A549 (cell line): ENCODE results near the gene SALL1.

ENCODE experiments used
- JUN ChIP-seq, 2 experiments: fragments of >200 bp; sonication (Bioruptor Twin); formaldehyde crosslinking; IDR thresholded peaks; 2 replicates in 1 of 2; 3 replicates in 1 of 2; pipeline ENCODE4 v1.6.1; 2016 to 2017
- MAX ChIP-seq: IDR thresholded peaks from 2 replicates; pipeline ENCODE4 v1.6.1; 2012
- MAZ ChIP-seq: fragments of 150-350 bp; IDR thresholded peaks from 2 replicates; pipeline ENCODE4 v1.6.1; 2014; ENCODE audit warnings: antibody characterized with exemption, low read depth, low read length, borderline replicate concordance
- MYC ChIP-seq: IDR thresholded peaks from 2 replicates; pipeline ENCODE4 v1.6.1; 2012; ENCODE audit warnings: mild to moderate bottlenecking, inconsistent platforms, low read length, improper control_type of control experiment, borderline replicate concordance
- TF ChIP-seq, protein P1 (sequence below): fragments of >200 bp; sonication (Bioruptor Twin); formaldehyde crosslinking; IDR thresholded peaks from 3 replicates; pipeline ENCODE4 v1.5.1; 2016
- TF ChIP-seq, protein P2 (sequence below): fragments of 200-600 bp; sonication (generic); IDR thresholded peaks from 2 replicates; pipeline ENCODE4 v1.6.1; 2016; ENCODE audit warnings: antibody characterized with exemption, mild to moderate bottlenecking, moderate library complexity

DNA sequence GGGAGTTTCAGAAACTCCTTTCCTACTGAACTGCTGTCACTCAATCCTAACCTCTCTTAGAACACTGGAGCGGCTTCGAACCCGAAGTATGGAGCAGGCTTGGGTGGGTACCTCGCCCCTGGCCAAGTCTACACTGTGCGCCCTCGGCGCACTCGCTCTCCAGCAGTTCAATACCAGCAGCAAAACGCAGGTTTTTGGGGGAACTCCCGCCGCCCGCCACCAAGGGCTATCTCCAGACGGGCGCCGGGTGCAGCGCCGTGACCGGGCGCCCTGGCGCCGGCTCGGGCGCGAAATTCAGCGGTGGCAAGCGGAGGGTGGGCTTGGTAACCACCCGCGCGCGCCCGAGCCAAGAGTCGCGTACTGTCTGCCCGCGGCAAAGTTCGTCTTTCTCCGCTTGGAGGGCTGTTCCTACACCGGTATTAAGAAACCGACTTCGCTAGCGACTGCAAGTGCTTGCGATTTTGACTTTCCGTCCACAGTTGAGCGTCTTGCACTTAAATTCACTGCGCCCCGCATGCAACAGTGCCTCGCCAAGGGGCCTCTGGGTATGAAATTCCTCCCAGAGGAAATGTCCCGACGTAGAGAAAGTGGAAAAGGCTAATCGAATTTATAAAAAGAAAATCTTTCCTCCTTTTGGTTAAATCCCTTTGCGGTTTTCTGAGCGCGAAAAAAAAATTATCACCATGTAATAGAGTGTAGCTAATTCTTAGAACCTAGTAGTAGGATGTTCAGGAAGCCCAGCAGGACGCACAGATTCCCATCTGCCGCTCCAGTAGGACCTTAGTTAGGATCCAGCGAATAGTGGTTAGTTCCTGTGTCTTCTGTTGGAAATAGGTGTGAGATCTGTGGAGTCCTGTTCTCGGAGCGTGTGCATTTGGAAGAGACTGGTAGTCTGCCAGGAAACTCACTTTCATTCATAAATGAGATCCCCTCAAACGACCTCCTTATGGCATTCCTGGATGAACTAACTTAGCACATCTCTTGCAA, 5.0 kb upstream of the SALL1 start:
- TF ChIP-seq, protein P1, sequence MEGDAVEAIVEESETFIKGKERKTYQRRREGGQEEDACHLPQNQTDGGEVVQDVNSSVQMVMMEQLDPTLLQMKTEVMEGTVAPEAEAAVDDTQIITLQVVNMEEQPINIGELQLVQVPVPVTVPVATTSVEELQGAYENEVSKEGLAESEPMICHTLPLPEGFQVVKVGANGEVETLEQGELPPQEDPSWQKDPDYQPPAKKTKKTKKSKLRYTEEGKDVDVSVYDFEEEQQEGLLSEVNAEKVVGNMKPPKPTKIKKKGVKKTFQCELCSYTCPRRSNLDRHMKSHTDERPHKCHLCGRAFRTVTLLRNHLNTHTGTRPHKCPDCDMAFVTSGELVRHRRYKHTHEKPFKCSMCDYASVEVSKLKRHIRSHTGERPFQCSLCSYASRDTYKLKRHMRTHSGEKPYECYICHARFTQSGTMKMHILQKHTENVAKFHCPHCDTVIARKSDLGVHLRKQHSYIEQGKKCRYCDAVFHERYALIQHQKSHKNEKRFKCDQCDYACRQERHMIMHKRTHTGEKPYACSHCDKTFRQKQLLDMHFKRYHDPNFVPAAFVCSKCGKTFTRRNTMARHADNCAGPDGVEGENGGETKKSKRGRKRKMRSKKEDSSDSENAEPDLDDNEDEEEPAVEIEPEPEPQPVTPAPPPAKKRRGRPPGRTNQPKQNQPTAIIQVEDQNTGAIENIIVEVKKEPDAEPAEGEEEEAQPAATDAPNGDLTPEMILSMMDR: no peak
- TF ChIP-seq MYC: no peak
- TF ChIP-seq, protein P2, sequence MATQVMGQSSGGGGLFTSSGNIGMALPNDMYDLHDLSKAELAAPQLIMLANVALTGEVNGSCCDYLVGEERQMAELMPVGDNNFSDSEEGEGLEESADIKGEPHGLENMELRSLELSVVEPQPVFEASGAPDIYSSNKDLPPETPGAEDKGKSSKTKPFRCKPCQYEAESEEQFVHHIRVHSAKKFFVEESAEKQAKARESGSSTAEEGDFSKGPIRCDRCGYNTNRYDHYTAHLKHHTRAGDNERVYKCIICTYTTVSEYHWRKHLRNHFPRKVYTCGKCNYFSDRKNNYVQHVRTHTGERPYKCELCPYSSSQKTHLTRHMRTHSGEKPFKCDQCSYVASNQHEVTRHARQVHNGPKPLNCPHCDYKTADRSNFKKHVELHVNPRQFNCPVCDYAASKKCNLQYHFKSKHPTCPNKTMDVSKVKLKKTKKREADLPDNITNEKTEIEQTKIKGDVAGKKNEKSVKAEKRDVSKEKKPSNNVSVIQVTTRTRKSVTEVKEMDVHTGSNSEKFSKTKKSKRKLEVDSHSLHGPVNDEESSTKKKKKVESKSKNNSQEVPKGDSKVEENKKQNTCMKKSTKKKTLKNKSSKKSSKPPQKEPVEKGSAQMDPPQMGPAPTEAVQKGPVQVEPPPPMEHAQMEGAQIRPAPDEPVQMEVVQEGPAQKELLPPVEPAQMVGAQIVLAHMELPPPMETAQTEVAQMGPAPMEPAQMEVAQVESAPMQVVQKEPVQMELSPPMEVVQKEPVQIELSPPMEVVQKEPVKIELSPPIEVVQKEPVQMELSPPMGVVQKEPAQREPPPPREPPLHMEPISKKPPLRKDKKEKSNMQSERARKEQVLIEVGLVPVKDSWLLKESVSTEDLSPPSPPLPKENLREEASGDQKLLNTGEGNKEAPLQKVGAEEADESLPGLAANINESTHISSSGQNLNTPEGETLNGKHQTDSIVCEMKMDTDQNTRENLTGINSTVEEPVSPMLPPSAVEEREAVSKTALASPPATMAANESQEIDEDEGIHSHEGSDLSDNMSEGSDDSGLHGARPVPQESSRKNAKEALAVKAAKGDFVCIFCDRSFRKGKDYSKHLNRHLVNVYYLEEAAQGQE: no peak
- no peak for TF ChIP-seq JUN (IDR thresholded peaks at IDR 0.05)
- no peak for TF ChIP-seq MAX
- TF ChIP-seq MAZ: no peak
